ENCODE data around the gene PLCB3.

Gene PLCB3

GRCh38 chr11:64204464-64204989, 46.8 kb upstream of the PLCB3 start:
- POLR2A ChIA-PET, result interaction anchor here (1.0 to 3.8 kb wide), 5 partner anchors 20 to 100 kb away, joined by 3 to 23 read pairs (median 7); partner anchors contain the start of genes NUDT22 and TRPT1
- TF ChIP-seq FOXM1 (IDR thresholded peaks at IDR 0.05; ENCODE audit: borderline replicate concordance) (no peak), ZNF384 (IDR thresholded peaks at IDR 0.05) (peak; percentile 90)
- CTCF ChIA-PET, result interaction anchor here (0.6 to 3.0 kb wide), 19 partner anchors 11 to 374 kb away, joined by 3 to 18 read pairs (median 4); partner anchors contain the start of genes FKBP2, NUDT22, PLCB3 and STIP1
- peak; percentile 78 for DNase-seq (ENCODE audit: extremely low spot score)

GRCh38 chr11:64206457-64207255, 44.7 kb upstream of the PLCB3 start, which contains the start of gene FERMT3:
Gene FERMT3 (plus strand): TSS chr11:64206721. CDS start chr11:64207365, 644 bp downstream.
- ChIA-PET CTCF (interaction anchor here (0.7 to 3.0 kb wide), 2 partner anchors 44 to 63 kb away, joined by 3 to 14 read pairs; partner anchors contain the start of gene PLCB3), POLR2A (interaction anchor here (0.7 to 3.8 kb wide), 5 partner anchors 9 to 111 kb away, joined by 3 to 23 read pairs (median 4); partner anchors contain the start of genes PRDX5, STIP1 and TRMT112)
- DNase-seq (ENCODE audit: extremely low spot score), result no peak
- TF ChIP-seq TARDBP (IDR thresholded peaks at IDR 0.05) (no peak), CTBP1 (IDR thresholded peaks at IDR 0.05; ENCODE audit: borderline replicate concordance) (no peak), PKNOX1 (IDR thresholded peaks at IDR 0.05) (no peak), NFRKB (IDR thresholded peaks at IDR 0.05) (no peak), SUZ12 (IDR thresholded peaks at IDR 0.05) (no peak), HDGF (IDR thresholded peaks at IDR 0.05; ENCODE audit: borderline replicate concordance) (no peak), FOXK2 (IDR thresholded peaks at IDR 0.05) (no peak), ELF4 (IDR thresholded peaks at IDR 0.05) (no peak), ARNT (IDR thresholded peaks at IDR 0.05) (no peak), ZNF384 (IDR thresholded peaks at IDR 0.05) (no peak), SP1 (IDR thresholded peaks at IDR 0.05) (no peak), LEF1 (IDR thresholded peaks at IDR 0.05; ENCODE audit: borderline replicate concordance) (no peak), FOXA1 (IDR thresholded peaks at IDR 0.05) (no peak)

- ChIA-PET CTCF (interaction anchor here (0.7 kb wide), 1 partner anchor 96 kb away, joined by 6 read pairs; no protein-coding TSS in a partner anchor), POLR2A (interaction anchor here (0.7 to 3.8 kb wide), 5 partner anchors 8 to 63 kb away, joined by 3 to 23 read pairs (median 4); partner anchors contain the start of genes NUDT22, STIP1 and TRPT1)
- DNase-seq (ENCODE audit: extremely low spot score), result no peak
- TF ChIP-seq FOXA1 (IDR thresholded peaks at IDR 0.05) (no peak), L3MBTL2 (conservative IDR thresholded peaks at IDR 0.05) (no peak), ELF4 (IDR thresholded peaks at IDR 0.05) (no peak), HDGF (IDR thresholded peaks at IDR 0.05; ENCODE audit: borderline replicate concordance) (no peak), BHLHE40 (IDR thresholded peaks at IDR 0.05; ENCODE audit: borderline replicate concordance) (no peak), SP1 (IDR thresholded peaks at IDR 0.05) (no peak), SUZ12 (IDR thresholded peaks at IDR 0.05) (no peak), FOXK2 (IDR thresholded peaks at IDR 0.05) (no peak), ARNT (IDR thresholded peaks at IDR 0.05) (no peak), PKNOX1 (IDR thresholded peaks at IDR 0.05) (no peak), CTBP1 (IDR thresholded peaks at IDR 0.05; ENCODE audit: borderline replicate concordance) (no peak), ZNF384 (IDR thresholded peaks at IDR 0.05) (no peak), NFRKB (IDR thresholded peaks at IDR 0.05) (no peak), LEF1 (IDR thresholded peaks at IDR 0.05; ENCODE audit: borderline replicate concordance) (no peak), FOXM1 (IDR thresholded peaks at IDR 0.05; ENCODE audit: borderline replicate concordance) (no peak), TARDBP (IDR thresholded peaks at IDR 0.05) (no peak)
Measured at GRCh38 chr11:64207256-64208085, 43.9 kb upstream of the PLCB3 start.

GRCh38 chr11:64208086-64208795, 43.1 kb upstream of the PLCB3 start:
- CTCF ChIA-PET, result interaction anchor here (0.7 to 1.1 kb wide), 2 partner anchors 18 to 96 kb away, joined by 3 to 6 read pairs; partner anchors contain the start of genes NUDT22 and TRPT1
- TF ChIP-seq FOXA1 (IDR thresholded peaks at IDR 0.05), result no peak
- TF ChIP-seq HDGF (IDR thresholded peaks at IDR 0.05; ENCODE audit: borderline replicate concordance), result no peak
- TF ChIP-seq LEF1 (IDR thresholded peaks at IDR 0.05; ENCODE audit: borderline replicate concordance), result no peak
- no peak for TF ChIP-seq SP1 (IDR thresholded peaks at IDR 0.05)
- TF ChIP-seq CTBP1 (IDR thresholded peaks at IDR 0.05; ENCODE audit: borderline replicate concordance), result no peak
- no peak for TF ChIP-seq FOXM1 (IDR thresholded peaks at IDR 0.05; ENCODE audit: borderline replicate concordance)
- no peak for TF ChIP-seq BHLHE40 (IDR thresholded peaks at IDR 0.05; ENCODE audit: borderline replicate concordance)
- no peak for TF ChIP-seq NFRKB (IDR thresholded peaks at IDR 0.05)
- no peak for TF ChIP-seq L3MBTL2 (conservative IDR thresholded peaks at IDR 0.05)
- TF ChIP-seq SUZ12 (IDR thresholded peaks at IDR 0.05), result no peak
- TF ChIP-seq TARDBP (IDR thresholded peaks at IDR 0.05), result no peak
- no peak for TF ChIP-seq ZNF384 (IDR thresholded peaks at IDR 0.05)
- no peak for TF ChIP-seq ARNT (IDR thresholded peaks at IDR 0.05)
- no peak for TF ChIP-seq FOXK2 (IDR thresholded peaks at IDR 0.05)
- DNase-seq (ENCODE audit: extremely low spot score), result no peak
- POLR2A ChIA-PET, result interaction anchor here (1.4 to 3.1 kb wide), 2 partner anchors 18 to 23 kb away, joined by 4 to 14 read pairs; partner anchors contain the start of genes NUDT22, STIP1 and TRPT1
